PFSK-1 (cell line): ENCODE data around the gene PRIM1.

Experiments used
- POLR2AphosphoS5 ChIP-seq: IDR thresholded peaks from 2 replicates; pipeline ENCODE4 v1.6.1; 2012; ENCODE audit warnings: low read depth, mild to moderate bottlenecking, control low read depth, low read length, moderate library complexity
- SIN3A ChIP-seq: IDR thresholded peaks from 2 replicates; pipeline ENCODE4 v1.6.1; 2012; ENCODE audit warnings: mild to moderate bottlenecking, low read length, moderate library complexity, borderline replicate concordance; ENCODE audit not compliant: insufficient read depth
- TAF1 ChIP-seq: IDR thresholded peaks from 2 replicates; pipeline ENCODE4 v1.6.1; 2012; ENCODE audit warnings: low read length, control low read depth, borderline replicate concordance; ENCODE audit not compliant: insufficient read depth
- TF ChIP-seq, protein P1 (sequence below), 2 experiments: IDR thresholded peaks; 2 replicates each; pipeline versions ENCODE4 v1.6.1 to v1.8.0; 2011 to 2012; ENCODE audit warnings: low read depth in 2 of 2, low read length in 2 of 2, control low read depth in 1 of 2, inconsistent platforms in 1 of 2, mild to moderate bottlenecking in 1 of 2, moderate library complexity in 1 of 2; ENCODE audit not compliant: insufficient read depth in 1 of 2

DNA sequence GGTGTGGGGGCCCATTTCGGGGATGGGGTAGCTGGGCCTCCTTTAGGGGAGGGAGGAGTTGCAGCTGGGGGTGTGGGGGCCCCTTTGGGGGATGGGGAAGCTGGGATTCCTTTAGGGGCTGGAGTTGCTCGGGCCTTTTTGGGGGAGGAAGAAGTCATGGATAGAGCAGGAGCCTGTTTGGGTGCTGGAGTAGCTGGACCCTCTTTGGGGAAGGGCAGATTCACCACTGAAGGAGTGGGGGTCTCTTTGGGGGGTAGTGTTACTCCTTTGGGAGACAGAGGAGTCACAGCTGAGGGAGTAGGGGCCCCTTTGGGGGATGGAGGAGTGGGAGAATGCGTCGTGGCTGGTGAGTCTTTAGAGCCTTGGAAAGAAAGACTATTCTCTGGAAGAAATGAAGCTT lies 33.5 kb downstream of the PRIM1 start:
- TF ChIP-seq, protein P1, sequence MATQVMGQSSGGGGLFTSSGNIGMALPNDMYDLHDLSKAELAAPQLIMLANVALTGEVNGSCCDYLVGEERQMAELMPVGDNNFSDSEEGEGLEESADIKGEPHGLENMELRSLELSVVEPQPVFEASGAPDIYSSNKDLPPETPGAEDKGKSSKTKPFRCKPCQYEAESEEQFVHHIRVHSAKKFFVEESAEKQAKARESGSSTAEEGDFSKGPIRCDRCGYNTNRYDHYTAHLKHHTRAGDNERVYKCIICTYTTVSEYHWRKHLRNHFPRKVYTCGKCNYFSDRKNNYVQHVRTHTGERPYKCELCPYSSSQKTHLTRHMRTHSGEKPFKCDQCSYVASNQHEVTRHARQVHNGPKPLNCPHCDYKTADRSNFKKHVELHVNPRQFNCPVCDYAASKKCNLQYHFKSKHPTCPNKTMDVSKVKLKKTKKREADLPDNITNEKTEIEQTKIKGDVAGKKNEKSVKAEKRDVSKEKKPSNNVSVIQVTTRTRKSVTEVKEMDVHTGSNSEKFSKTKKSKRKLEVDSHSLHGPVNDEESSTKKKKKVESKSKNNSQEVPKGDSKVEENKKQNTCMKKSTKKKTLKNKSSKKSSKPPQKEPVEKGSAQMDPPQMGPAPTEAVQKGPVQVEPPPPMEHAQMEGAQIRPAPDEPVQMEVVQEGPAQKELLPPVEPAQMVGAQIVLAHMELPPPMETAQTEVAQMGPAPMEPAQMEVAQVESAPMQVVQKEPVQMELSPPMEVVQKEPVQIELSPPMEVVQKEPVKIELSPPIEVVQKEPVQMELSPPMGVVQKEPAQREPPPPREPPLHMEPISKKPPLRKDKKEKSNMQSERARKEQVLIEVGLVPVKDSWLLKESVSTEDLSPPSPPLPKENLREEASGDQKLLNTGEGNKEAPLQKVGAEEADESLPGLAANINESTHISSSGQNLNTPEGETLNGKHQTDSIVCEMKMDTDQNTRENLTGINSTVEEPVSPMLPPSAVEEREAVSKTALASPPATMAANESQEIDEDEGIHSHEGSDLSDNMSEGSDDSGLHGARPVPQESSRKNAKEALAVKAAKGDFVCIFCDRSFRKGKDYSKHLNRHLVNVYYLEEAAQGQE (IDR thresholded peaks at IDR 0.05; ENCODE audit: insufficient read depth in 1 of 2, low read depth in 2 of 2, low read length in 2 of 2), result no peak
- TF ChIP-seq POLR2AphosphoS5 (no peak), TAF1 (no peak), SIN3A (no peak)
